H1 (cell line): Measurements from ENCODE around the gene DDX59. TPM values are rescaled to one million over a fixed set of nuclear protein-coding genes. Genes with fewer than 3 reads are reported as not detected.

Experiments
- CTCF ChIA-PET: fragments of 300-600 bp; sonication (Branson Sonifier 250); formaldehyde crosslinking; loops from one replicate; lab custom pipeline; 2021; ENCODE audit not compliant: partially characterized antibody; lab: Charles Lee
- POLR2A ChIA-PET: fragments of 300-600 bp; sonication (Branson Sonifier 250); formaldehyde crosslinking; loops from one replicate; lab custom pipeline; 2021; ENCODE audit warnings: inconsistent platforms; ENCODE audit not compliant: partially characterized antibody; lab: Charles Lee
- DNase-seq, 2 experiments: peaks; one replicate each; pipeline versions ENCODE4 v3.0.0 to v3.0.0-alpha.2; 2010 to 2022; ENCODE audit warnings: low spot score in 2 of 2, low read depth in 1 of 2, mixed read lengths in 1 of 2
- FAIRE-seq: peaks from 2 replicates; lab custom pipeline; 2011; peaks lifted over from hg19 to GRCh38; lab: Jason Lieb, UNC
- H2AFZ ChIP-seq: 2 replicates; pipeline ENCODE4 v1.8.1; 2012; ENCODE audit warnings: low read length, inconsistent platforms
- H2AK5ac ChIP-seq: 2 replicates; pipeline ENCODE4 v1.6.1; 2013; ENCODE audit warnings: low read depth, low read length
- H2BK120ac ChIP-seq: replicated peaks from 2 replicates; pipeline ENCODE3; 2013; ENCODE audit warnings: low read depth, low read length, inconsistent platforms
- H2BK12ac ChIP-seq: 2 replicates; pipeline ENCODE4 v1.6.1; 2013; ENCODE audit warnings: low read depth, low read length
- H2BK15ac ChIP-seq: 2 replicates; pipeline ENCODE4 v1.6.1; 2013; ENCODE audit warnings: low read length
- H2BK20ac ChIP-seq: 2 replicates; pipeline ENCODE4 v1.6.1; 2013; ENCODE audit warnings: low read length
- H2BK5ac ChIP-seq: 2 replicates; pipeline ENCODE4 v1.6.1; 2013; ENCODE audit warnings: low read depth, low read length
- H3K14ac ChIP-seq: 2 replicates; pipeline ENCODE4 v1.6.1; 2013; ENCODE audit warnings: inconsistent platforms; ENCODE audit not compliant: insufficient read length
- H3K18ac ChIP-seq: 2 replicates; pipeline ENCODE4 v1.6.1; 2013; ENCODE audit warnings: low read length; ENCODE audit errors: extremely low read depth
- H3K23ac ChIP-seq: 2 replicates; pipeline ENCODE4 v1.6.1; 2013; ENCODE audit warnings: inconsistent platforms; ENCODE audit not compliant: insufficient read length
- H3K23me2 ChIP-seq: 2 replicates; pipeline ENCODE4 v1.6.1; 2013; ENCODE audit warnings: low read depth, low read length
- H3K27ac ChIP-seq: 2 replicates; pipeline ENCODE4 v1.6.1; 2011; ENCODE audit warnings: low read depth, low read length, inconsistent platforms
- H3K27me3 ChIP-seq, 4 experiments: replicated peaks in 1 of 4; 1 replicate in 1 of 4; 2 replicates in 3 of 4; pipeline versions ENCODE4 v1.6.1 to v1.8.1; 2011 to 2013; ENCODE audit warnings: low read length in 3 of 4, mild to moderate bottlenecking in 3 of 4, inconsistent platforms in 2 of 4, mixed read lengths in 2 of 4, moderate library complexity in 1 of 4; ENCODE audit not compliant: control insufficient read depth in 3 of 4, insufficient read depth in 3 of 4; ENCODE audit errors: extremely low read depth in 1 of 4
- H3K36me3 ChIP-seq, 4 experiments: 2 replicates each; pipeline versions ENCODE4 v1.6.1 to v1.8.1; 2011 to 2013; ENCODE audit warnings: mild to moderate bottlenecking in 4 of 4, low read length in 3 of 4, moderate library complexity in 2 of 4, control low read depth in 1 of 4, inconsistent platforms in 1 of 4; ENCODE audit not compliant: insufficient read depth in 4 of 4, control insufficient read depth in 2 of 4
- H3K4ac ChIP-seq: replicated peaks from 2 replicates; pipeline ENCODE3; 2013; ENCODE audit warnings: low read length, low read depth, mixed read lengths, inconsistent platforms; ENCODE audit not compliant: insufficient read length
- H3K4me1 ChIP-seq, 4 experiments: replicated peaks in 1 of 4; 1 replicate in 1 of 4; 2 replicates in 3 of 4; pipeline versions ENCODE4 v1.6.1 to v1.8.1; 2011 to 2013; ENCODE audit warnings: low read length in 3 of 4, inconsistent platforms in 2 of 4, mixed read lengths in 1 of 4; ENCODE audit not compliant: insufficient read depth in 4 of 4, control insufficient read depth in 3 of 4
- H3K4me2 ChIP-seq, 2 experiments: 2 replicates each; pipeline versions ENCODE4 v1.6.1 to v1.8.1; 2011 to 2013; ENCODE audit warnings: low read depth in 2 of 2, low read length in 2 of 2, control low read depth in 1 of 2, inconsistent platforms in 1 of 2, mild to moderate bottlenecking in 1 of 2; ENCODE audit not compliant: insufficient read depth in 1 of 2
- H3K4me3 ChIP-seq, 4 experiments: fragments of 200-600, 300-600 bp in 1 of 4; sonication (generic), shearing (Covaris generic), sonication (Bioruptor Twin) in 1 of 4; 2 replicates each; pipeline versions ENCODE4 v1.5.1 to v1.8.1; 2011 to 2016; ENCODE audit warnings: low read length in 4 of 4, low read depth in 3 of 4, control low read depth in 2 of 4, inconsistent platforms in 2 of 4, mild to moderate bottlenecking in 2 of 4, mixed read lengths in 1 of 4, moderate library complexity in 1 of 4; ENCODE audit not compliant: insufficient read depth in 2 of 4; ENCODE audit errors: extremely low read depth in 1 of 4
- H3K56ac ChIP-seq: replicated peaks from 2 replicates; pipeline ENCODE3; 2013; ENCODE audit warnings: low read depth, mild to moderate bottlenecking, mixed read lengths, low read length, inconsistent platforms; ENCODE audit not compliant: insufficient read length
- H3K79me1 ChIP-seq: 2 replicates; pipeline ENCODE4 v1.6.1; 2013; ENCODE audit warnings: low read depth, low read length, control low read depth
- H3K79me2 ChIP-seq, 2 experiments: 2 replicates each; pipeline versions ENCODE4 v1.6.1 to v1.8.1; 2012 to 2013; ENCODE audit warnings: low read length in 2 of 2, mild to moderate bottlenecking in 2 of 2, inconsistent platforms in 1 of 2; ENCODE audit not compliant: insufficient read depth in 2 of 2, control insufficient read depth in 1 of 2
- H3K9ac ChIP-seq, 4 experiments: replicated peaks in 1 of 4; 1 replicate in 1 of 4; 2 replicates in 3 of 4; pipeline versions ENCODE4 v1.6.1 to v1.8.1; 2011 to 2013; ENCODE audit warnings: low read depth in 3 of 4, low read length in 3 of 4, control low read depth in 2 of 4, mild to moderate bottlenecking in 2 of 4, moderate library complexity in 2 of 4, inconsistent platforms in 1 of 4; ENCODE audit errors: extremely low read depth in 1 of 4
- H3K9me3 ChIP-seq, 2 experiments: 2 replicates each; pipeline versions ENCODE4 v1.6.1 to v1.8.1; 2012 to 2013; ENCODE audit warnings: mild to moderate bottlenecking in 2 of 2, moderate library complexity in 2 of 2, control low read depth in 1 of 2, inconsistent platforms in 1 of 2, low read depth in 1 of 2, low read length in 1 of 2, mixed read lengths in 1 of 2; ENCODE audit not compliant: insufficient read depth in 2 of 2
- H4K20me1 ChIP-seq, 2 experiments: replicated peaks in 1 of 2; 2 replicates each; pipeline versions ENCODE3 to v1.8.1; 2011 to 2013; ENCODE audit warnings: inconsistent platforms in 2 of 2, low read length in 2 of 2, mild to moderate bottlenecking in 1 of 2; ENCODE audit not compliant: insufficient read depth in 2 of 2, control insufficient read depth in 1 of 2
- H4K5ac ChIP-seq: 2 replicates; pipeline ENCODE4 v1.6.1; 2013; ENCODE audit warnings: low read length, low read depth, mixed read lengths, inconsistent platforms; ENCODE audit not compliant: insufficient read length
- H4K8ac ChIP-seq: 2 replicates; pipeline ENCODE4 v1.8.0; 2013; ENCODE audit warnings: mild to moderate bottlenecking, moderate library complexity, low read length, inconsistent platforms; ENCODE audit not compliant: insufficient read depth; ENCODE audit errors: extremely low read depth
- H4K91ac ChIP-seq: replicated peaks from 2 replicates; pipeline ENCODE3; 2013; ENCODE audit warnings: low read length, mixed read lengths, inconsistent platforms; ENCODE audit not compliant: insufficient read length
- ATF3 ChIP-seq: IDR thresholded peaks from 2 replicates; pipeline ENCODE4 v1.6.1; 2011; ENCODE audit warnings: low read depth, mild to moderate bottlenecking, low read length; ENCODE audit not compliant: insufficient read depth
- BCL11A ChIP-seq, 2 experiments: IDR thresholded peaks; one replicate each; pipeline ENCODE4 v1.6.1; 2011; ENCODE audit warnings: low read depth in 2 of 2, low read length in 2 of 2, mild to moderate bottlenecking in 2 of 2
- CEBPB ChIP-seq: IDR thresholded peaks from 2 replicates; pipeline ENCODE4 v1.6.1; 2012; ENCODE audit warnings: low read depth, low read length
- CHD1 ChIP-seq: IDR thresholded peaks from 2 replicates; pipeline ENCODE4 v1.6.1; 2012; ENCODE audit warnings: low read depth, low read length, improper control_type of control experiment
- CHD2 ChIP-seq: IDR thresholded peaks from 2 replicates; pipeline ENCODE4 v1.6.1; 2012; ENCODE audit warnings: low read length, improper control_type of control experiment
- EGR1 ChIP-seq: IDR thresholded peaks from 2 replicates; pipeline ENCODE4 v1.6.1; 2011; ENCODE audit warnings: low read depth, low read length, borderline replicate concordance
- HDAC6 ChIP-seq: IDR thresholded peaks from one replicate; pipeline ENCODE4 v1.7.1; 2012; ENCODE audit warnings: low read depth, mild to moderate bottlenecking, inconsistent platforms, low read length, moderate library complexity
- JUN ChIP-seq: IDR thresholded peaks from 2 replicates; pipeline ENCODE4 v1.6.1; 2011; ENCODE audit warnings: low read depth, mild to moderate bottlenecking, improper control_type of control experiment, low read length
- KDM5A ChIP-seq: fragments of 200-600 bp; IDR thresholded peaks from 2 replicates; pipeline ENCODE4 v1.7.1; 2012; ENCODE audit warnings: mild to moderate bottlenecking, low read length, inconsistent platforms, mixed read lengths
- RAD21 ChIP-seq, 2 experiments: IDR thresholded peaks in 1 of 2; conservative IDR thresholded peaks in 1 of 2; 2 replicates each; pipeline ENCODE4 v1.6.1; 2011; ENCODE audit warnings: low read depth in 2 of 2, low read length in 2 of 2, improper control_type of control experiment in 1 of 2, inconsistent platforms in 1 of 2, mild to moderate bottlenecking in 1 of 2, moderate library complexity in 1 of 2
- RFX5 ChIP-seq: IDR thresholded peaks from 2 replicates; pipeline ENCODE4 v1.6.1; 2011; ENCODE audit warnings: low read depth, low read length, improper control_type of control experiment, borderline replicate concordance
- SIRT6 ChIP-seq: IDR thresholded peaks from one replicate; pipeline ENCODE4 v1.7.1; 2012; ENCODE audit warnings: low read length, inconsistent platforms
- SUZ12 ChIP-seq: fragments of 200-600 bp; sonication (generic); IDR thresholded peaks from 2 replicates; pipeline ENCODE4 v1.6.1; 2012; ENCODE audit warnings: mild to moderate bottlenecking, inconsistent platforms, low read length, moderate library complexity, mixed read lengths
- ZNF274 ChIP-seq: IDR thresholded peaks from 2 replicates; pipeline ENCODE4 v1.7.0; 2012; ENCODE audit warnings: low read length, borderline replicate concordance; ENCODE audit errors: extremely low read depth
- WGBS, 2 experiments: shearing (Covaris generic) in 1 of 2; methylation state at CpG; one replicate each; pipeline versions ENCODE4 v1.1.6 to v1.1.7; 2013 to 2015; ENCODE audit warnings: low lambda C conversion rate in 2 of 2, mixed read lengths in 2 of 2, inconsistent platforms in 1 of 2, low coverage in 1 of 2, missing lambda C conversion rate in 1 of 2; ENCODE audit not compliant: insufficient replicate concordance in 2 of 2, insufficient coverage in 1 of 2, insufficient read length in 1 of 2; ENCODE audit errors: extremely low coverage in 1 of 2, missing lambda C conversion rate in 1 of 2; 5-methylcytosine and 5-hydroxymethylcytosine counted together
- polyA plus RNA-seq, 7 experiments: library from polyadenylated mRNA; depleted of rRNA in 3 of 7; stranded (reverse) in 5 of 7; unstranded in 2 of 7; fragments of >200 nt in 5 of 7; fragments of 200-250 nt in 2 of 7; gene quantifications; 1 replicate in 5 of 7; 2 replicates in 1 of 7; 4 replicates in 1 of 7; pipeline versions ENCODE4 v1.2.1 to v1.2.3, GENCODE V29; 2011 to 2013; ENCODE audit warnings: missing spikeins in 2 of 7, mixed read lengths in 2 of 7
- total RNA-seq: library from RNA; stranded (reverse); fragmentation: NEBNext Ultra II Directional; extraction: Animal tissue kit (Norgen Biotek cat#: 25700); gene quantifications from 2 replicates; pipeline ENCODE4 v1.2.1, GENCODE V29; 2021

Gene DDX59
- total and polyA plus RNA-seq, 2 of the 8 experiments (the other 6 are each of a cell fraction or from before 2014, with no cell fraction given) = 8.3 to 19.4 TPM

GRCh38 chr1:200653022-200653462 lies 16.7 kb downstream of the DDX59 start:
- Histone ChIP-seq H3K9me3 (no peaks in the 10 kb centered on the region), H3K36me3 (peaks cover 3 to 30% (median 18%) of the 10 kb centered on the region in 4 experiments), H3K27ac (no peak overlapping the region), H3K23ac (no peak overlapping the region), H4K91ac (no peak overlapping the region), H2AFZ (no peak overlapping the region), H3K23me2 (no peaks in the 10 kb centered on the region), H3K4me2 (no peak overlapping the region), H3K18ac (no peak overlapping the region), H3K79me1 (no peaks in the 10 kb centered on the region), H2BK12ac (no peak overlapping the region), H2BK15ac (no peak overlapping the region), H3K56ac (no peak overlapping the region), H3K79me2 (no peaks in the 10 kb centered on the region), H3K4me1 (no peaks in the 10 kb centered on the region; a peak in 1 of 7 replicates), H2BK120ac (no peak overlapping the region), H4K8ac (no peak overlapping the region), H3K9ac (no peak overlapping the region), H3K14ac (no peak overlapping the region), H3K27me3 (no peaks in the 10 kb centered on the region), H2BK20ac (no peak overlapping the region), H2BK5ac (no peak overlapping the region), H3K4ac (no peak overlapping the region), H4K20me1 (no peaks in the 10 kb centered on the region), H2AK5ac (no peak overlapping the region), H4K5ac (no peak overlapping the region), H3K4me3 (no peak overlapping the region)
- 95% methylated on average over 5 of the region's 5 CpGs; no CpG with 5 or more reads in 1 of the 2 experiments for WGBS, 2 experiments
- TF ChIP-seq KDM5A = no peak
- TF ChIP-seq ZNF274 = no peak
- TF ChIP-seq RAD21 (IDR thresholded peaks at IDR 0.05 in 1 of 2, conservative IDR thresholded peaks at IDR 0.05 in 1 of 2; ENCODE audit: low read depth in 2 of 2, low read length in 2 of 2) = no peak
- TF ChIP-seq BCL11A (IDR thresholded peaks at IDR 0.05; ENCODE audit: low read depth in 2 of 2, low read length in 2 of 2) = no peak
- TF ChIP-seq CEBPB = no peak
- TF ChIP-seq SIRT6 = no peak
- no peak for TF ChIP-seq CHD1
- no peak for TF ChIP-seq EGR1
- no peak for TF ChIP-seq JUN
- no peak for TF ChIP-seq HDAC6
- no peak for TF ChIP-seq CHD2
- no peak for TF ChIP-seq ATF3
- TF ChIP-seq SUZ12 = no peak
- no peak for TF ChIP-seq RFX5
- DNase-seq (no peak), FAIRE-seq (no peak)
- POLR2A ChIA-PET = interaction anchor here (1.2 kb wide), 1 partner anchor 17 kb away, joined by 3 read pairs; no protein-coding TSS in a partner anchor
- CTCF ChIA-PET = interaction anchor here (0.6 to 2.2 kb wide), 4 partner anchors 9 to 30 kb away, joined by 3 to 7 read pairs (median 3); no protein-coding TSS in a partner anchor
